ENCODE measurements around the gene EEF1AKMT3.

- TF ChIP-seq, protein P1, sequence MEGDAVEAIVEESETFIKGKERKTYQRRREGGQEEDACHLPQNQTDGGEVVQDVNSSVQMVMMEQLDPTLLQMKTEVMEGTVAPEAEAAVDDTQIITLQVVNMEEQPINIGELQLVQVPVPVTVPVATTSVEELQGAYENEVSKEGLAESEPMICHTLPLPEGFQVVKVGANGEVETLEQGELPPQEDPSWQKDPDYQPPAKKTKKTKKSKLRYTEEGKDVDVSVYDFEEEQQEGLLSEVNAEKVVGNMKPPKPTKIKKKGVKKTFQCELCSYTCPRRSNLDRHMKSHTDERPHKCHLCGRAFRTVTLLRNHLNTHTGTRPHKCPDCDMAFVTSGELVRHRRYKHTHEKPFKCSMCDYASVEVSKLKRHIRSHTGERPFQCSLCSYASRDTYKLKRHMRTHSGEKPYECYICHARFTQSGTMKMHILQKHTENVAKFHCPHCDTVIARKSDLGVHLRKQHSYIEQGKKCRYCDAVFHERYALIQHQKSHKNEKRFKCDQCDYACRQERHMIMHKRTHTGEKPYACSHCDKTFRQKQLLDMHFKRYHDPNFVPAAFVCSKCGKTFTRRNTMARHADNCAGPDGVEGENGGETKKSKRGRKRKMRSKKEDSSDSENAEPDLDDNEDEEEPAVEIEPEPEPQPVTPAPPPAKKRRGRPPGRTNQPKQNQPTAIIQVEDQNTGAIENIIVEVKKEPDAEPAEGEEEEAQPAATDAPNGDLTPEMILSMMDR (IDR thresholded peaks at IDR 0.05), result no peak
- TF ChIP-seq EP300 (IDR thresholded peaks at IDR 0.05), result no peak
Measured at GRCh38 chr12:57826966-57827365, 54.6 kb downstream of the EEF1AKMT3 start.

Measured in sigmoid colon (tissue), 4 donors.